IPS DF 4.7 (cell line): Measurements from ENCODE around the gene EMILIN1.

Experiments
- DNase-seq: peaks from one replicate; pipeline ENCODE4 v3.0.0-alpha.2; 2013; ENCODE audit warnings: low spot score; ENCODE audit errors: extremely low read depth

Gene EMILIN1

DNA sequence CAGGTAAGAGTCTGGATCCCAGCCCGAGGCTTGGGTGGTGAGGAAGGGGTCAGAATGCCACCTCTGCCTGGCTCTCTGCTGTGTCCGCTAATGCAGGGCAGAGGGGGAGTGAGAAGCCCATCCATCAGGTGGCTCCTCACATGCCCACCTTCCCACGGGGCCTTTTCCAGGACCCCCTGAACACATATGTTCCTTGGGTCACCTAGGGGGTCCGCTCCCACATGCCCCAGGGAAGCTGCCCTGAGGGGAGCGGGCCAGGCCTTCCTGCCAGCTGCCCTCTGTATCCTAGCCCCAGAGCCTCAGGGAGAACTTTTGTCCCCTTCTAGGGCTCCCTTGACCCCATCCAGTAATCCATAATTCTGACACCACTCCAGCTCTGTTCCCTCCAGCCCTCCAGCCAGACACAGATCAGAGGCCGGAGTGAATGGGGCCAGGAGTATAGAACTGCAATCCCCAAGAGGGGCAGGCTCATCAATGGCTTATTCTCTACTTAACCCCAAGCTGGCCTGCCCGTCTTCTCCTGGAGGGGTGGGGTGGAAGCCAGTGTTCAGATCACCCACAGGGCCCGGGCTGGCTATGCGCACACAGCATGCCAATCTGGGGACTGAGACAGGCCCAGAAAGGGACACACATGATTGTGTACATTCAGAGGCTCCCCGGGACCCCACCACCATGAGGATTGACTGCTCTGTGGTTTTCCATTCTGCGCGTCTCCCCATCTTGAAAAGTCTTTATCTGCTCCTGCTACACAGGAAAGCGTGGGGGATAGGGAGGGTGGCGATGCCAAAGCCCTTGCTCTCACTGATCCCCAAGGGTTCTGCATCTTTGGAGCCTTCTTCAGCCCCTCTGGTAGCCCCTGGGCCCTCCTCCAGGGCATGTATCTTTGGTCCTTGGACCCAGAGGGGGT, 1.1 kb downstream of the EMILIN1 start:
- no peak for DNase-seq

- no peak for DNase-seq
Observed at GRCh38 chr2:27080140-27080469, 1.7 kb downstream of the EMILIN1 start.

DNA sequence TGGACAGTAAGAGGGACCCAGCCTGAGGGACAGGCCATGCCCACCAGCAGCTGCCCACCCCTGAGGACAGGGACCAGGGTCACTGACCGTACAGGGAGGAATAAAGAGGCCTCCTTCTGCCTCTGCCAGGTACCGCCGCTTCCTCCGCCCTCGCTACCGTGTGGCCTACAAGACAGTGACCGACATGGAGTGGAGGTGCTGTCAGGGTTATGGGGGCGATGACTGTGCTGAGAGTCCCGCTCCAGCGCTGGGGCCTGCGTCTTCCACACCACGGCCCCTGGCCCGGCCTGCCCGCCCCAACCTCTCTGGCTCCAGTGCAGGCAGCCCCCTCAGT, 2.2 kb downstream of the EMILIN1 start:
- DNase-seq, result no peak

DNA sequence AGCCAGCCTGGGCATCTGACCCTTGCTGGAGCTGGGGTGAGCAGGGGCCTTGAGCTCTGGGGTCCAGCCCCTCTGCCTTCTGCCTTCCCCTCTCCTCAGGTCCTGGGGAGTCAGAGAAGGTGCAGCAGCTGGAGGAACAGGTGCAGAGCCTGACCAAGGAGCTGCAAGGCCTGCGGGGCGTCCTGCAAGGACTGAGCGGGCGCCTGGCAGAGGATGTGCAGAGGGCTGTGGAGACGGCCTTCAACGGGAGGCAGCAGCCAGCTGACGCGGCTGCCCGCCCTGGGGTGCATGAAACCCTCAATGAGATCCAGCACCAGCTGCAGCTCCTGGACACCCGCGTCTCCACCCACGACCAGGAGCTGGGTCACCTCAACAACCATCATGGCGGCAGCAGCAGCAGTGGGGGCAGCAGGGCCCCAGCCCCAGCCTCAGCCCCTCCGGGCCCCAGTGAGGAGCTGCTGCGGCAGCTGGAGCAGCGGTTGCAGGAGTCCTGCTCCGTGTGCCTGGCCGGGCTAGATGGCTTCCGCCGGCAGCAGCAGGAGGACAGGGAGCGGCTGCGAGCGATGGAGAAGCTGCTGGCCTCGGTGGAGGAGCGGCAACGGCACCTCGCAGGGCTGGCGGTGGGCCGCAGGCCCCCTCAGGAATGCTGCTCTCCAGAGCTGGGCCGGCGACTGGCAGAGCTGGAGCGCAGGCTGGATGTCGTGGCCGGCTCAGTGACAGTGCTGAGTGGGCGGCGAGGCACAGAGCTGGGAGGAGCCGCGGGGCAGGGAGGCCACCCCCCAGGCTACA, 3.8 kb downstream of the EMILIN1 start:
- DNase-seq, result no peak

DNA sequence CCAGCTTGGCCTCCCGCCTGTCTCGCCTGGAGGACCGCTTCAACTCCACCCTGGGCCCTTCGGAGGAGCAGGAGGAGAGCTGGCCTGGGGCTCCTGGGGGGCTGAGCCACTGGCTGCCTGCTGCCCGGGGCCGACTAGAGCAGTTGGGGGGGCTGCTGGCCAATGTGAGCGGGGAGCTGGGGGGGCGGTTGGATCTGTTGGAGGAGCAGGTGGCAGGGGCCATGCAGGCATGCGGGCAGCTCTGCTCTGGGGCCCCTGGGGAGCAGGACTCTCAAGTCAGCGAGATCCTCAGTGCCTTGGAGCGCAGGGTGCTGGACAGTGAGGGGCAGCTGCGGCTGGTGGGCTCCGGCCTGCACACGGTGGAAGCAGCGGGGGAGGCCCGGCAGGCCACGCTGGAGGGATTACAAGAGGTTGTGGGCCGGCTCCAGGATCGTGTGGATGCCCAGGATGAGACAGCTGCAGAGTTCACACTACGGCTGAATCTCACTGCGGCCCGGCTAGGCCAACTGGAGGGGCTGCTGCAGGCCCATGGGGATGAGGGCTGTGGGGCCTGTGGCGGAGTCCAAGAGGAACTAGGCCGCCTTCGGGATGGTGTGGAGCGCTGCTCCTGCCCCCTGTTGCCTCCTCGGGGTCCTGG, 4.5 kb downstream of the EMILIN1 start:
- DNase-seq, result no peak

DNA sequence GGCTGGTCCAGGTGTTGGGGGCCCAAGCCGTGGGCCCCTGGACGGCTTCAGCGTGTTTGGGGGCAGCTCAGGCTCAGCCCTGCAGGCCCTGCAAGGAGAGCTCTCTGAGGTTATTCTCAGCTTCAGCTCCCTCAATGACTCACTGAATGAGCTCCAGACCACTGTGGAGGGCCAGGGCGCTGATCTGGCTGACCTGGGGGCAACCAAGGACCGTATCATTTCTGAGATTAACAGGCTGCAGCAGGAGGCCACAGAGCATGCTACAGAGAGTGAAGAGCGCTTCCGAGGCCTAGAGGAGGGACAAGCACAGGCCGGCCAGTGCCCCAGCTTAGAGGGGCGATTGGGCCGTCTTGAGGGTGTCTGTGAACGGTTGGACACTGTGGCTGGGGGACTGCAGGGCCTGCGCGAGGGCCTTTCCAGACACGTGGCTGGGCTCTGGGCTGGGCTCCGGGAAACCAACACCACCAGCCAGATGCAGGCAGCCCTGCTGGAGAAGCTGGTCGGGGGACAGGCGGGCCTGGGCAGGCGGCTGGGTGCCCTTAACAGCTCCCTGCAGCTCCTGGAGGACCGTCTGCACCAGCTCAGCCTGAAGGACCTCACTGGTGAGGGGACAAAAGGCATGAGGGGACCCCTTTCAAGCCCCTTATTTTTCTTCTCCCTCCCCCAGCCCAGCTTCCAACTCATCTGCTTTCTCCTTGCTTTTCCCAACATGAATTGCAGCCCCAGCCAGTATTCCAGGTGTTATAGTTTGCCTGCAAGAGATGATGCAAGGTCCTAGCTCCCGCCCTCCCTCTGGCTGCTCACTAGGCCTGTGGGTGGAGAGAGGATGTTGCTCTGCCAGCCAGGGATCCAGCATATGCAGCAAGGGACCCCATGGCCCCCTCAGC, 5.2 kb downstream of the EMILIN1 start:
- no peak for DNase-seq

DNA sequence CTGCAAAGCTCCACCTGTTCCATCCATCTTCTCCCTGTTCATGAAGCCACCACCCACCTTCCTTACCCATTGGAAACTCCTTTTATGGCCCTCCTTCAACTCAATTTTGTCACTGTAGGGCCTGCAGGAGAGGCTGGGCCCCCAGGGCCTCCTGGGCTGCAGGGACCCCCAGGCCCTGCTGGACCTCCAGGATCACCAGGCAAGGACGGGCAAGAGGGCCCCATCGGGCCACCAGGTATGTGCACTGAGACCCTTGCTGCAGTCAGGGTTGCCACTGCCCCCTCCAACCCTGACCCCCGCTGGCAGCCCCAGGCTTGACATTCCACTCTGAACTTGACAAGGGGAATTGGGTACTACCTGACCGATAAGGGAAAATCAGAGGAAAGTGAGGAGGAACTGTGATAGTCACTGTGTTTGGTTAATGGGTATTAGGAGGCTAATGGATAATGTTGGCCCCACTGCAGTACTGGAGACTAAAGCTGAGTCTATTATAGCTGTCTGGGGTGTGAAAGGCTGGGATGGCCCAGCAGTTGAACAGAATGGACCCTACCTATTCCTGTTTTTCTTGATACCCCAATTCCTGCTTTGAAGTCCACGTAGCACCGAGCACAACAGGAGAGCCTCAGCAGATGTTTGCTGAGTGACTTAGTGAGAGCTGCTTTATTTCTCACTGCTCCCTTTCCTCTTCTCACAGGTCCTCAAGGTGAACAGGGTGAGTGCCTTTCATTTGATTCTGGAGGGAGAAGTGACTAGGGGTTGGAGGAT, 6.1 kb downstream of the EMILIN1 start:
- no peak for DNase-seq

GRCh38 chr2:27085062-27085672, 6.8 kb downstream of the EMILIN1 start:
- DNase-seq, result no peak

DNA sequence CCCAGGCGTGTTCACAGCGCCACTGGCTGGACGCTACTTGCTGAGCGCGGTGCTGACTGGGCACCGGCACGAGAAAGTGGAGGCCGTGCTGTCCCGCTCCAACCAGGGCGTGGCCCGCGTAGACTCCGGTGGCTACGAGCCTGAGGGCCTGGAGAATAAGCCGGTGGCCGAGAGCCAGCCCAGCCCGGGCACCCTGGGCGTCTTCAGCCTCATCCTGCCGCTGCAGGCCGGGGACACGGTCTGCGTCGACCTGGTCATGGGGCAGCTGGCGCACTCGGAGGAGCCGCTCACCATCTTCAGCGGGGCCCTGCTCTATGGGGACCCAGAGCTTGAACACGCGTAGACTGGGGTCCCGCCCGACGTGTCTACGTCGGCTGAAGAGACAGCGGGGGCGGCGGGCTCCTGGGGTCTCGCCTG, 7.3 kb downstream of the EMILIN1 start:
- no peak for DNase-seq

DNA sequence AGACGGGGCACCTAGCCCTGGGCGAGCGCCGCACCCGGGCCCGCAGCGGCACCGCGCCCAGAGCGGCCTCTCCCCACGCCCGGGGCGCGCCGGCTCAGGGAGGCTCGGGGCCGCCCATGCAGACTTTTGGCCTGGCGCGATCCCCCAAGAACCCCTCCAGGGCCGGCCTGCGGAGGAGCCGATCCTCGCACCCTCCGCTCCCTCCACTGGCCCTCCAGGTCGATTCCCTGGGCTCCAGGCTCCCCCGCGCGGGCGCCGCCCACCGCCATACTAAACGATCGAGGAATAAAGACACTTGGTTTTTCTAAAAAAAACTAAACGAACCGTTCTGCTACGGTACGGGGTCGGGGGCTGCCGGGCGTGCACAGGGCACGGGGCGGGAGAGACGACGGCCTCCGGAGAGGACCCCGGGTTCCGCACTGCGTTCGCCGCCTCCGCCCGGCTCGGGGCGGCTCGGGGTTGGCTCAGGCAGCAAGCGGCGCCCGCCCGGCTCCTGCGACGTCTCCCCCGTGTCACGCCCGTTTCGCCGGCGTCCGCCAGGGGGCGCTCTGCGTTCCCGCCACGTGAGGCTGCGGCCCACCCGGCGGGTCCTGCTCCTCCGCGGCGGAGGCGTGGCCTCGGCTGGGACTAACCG, 7.8 kb downstream of the EMILIN1 start:
- DNase-seq, result peak; percentile 64

GRCh38 chr2:27086724-27087593, 8.5 kb downstream of the EMILIN1 start, which contains the start of gene KHK:
Gene KHK, plus strand, starts transcription at chr2:27086772. Its CDS starts 488 bp downstream, at chr2:27087260.
- no peak for DNase-seq

DNA sequence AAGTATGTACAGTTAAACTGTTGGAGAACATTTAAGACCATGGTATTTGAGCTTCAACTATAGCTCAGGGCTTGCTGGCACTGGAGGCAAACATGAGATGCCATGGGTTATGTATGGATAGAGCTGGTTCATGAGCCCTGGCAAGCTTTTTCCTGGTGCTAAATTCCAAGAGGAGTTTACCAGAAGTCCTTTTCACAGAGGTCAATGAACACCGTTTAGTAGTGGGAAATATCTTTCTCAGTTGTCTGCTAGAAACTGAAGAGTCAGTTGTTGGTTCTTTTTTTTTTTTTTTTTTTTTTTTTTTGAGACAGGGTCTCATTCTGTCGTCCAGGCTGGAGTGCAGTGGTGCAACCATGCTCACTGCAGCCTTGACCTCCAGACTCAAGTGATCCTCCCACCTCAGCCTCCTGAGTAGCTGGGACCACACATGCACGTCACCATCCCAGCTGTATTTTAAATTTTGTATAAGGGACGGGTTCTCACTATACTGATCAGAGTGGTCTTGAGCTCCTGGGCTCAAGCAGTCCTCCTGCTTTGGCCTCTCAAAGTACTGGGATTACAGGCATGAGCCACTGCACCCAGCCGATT, 9.5 kb downstream of the EMILIN1 start:
- DNase-seq, result no peak

DNA sequence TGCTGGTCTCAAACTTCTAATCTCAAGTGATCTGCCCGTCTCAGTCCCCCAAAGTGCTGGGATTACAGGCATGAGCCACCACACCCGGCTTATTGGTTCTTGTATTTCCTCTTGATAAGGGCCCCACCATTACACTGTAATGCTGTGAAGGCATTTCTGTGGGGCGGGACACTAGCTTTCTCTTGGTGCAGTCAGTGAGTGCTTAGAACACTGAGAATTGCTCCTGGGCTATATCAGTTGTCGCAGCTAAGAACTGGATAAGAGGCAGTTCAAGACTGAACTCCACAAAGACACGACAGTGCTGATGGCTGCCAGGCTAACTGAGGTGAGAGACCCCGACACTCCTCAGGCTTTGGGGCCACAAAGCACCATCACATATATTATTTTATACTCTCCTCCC, 10.2 kb downstream of the EMILIN1 start:
- no peak for DNase-seq

DNA sequence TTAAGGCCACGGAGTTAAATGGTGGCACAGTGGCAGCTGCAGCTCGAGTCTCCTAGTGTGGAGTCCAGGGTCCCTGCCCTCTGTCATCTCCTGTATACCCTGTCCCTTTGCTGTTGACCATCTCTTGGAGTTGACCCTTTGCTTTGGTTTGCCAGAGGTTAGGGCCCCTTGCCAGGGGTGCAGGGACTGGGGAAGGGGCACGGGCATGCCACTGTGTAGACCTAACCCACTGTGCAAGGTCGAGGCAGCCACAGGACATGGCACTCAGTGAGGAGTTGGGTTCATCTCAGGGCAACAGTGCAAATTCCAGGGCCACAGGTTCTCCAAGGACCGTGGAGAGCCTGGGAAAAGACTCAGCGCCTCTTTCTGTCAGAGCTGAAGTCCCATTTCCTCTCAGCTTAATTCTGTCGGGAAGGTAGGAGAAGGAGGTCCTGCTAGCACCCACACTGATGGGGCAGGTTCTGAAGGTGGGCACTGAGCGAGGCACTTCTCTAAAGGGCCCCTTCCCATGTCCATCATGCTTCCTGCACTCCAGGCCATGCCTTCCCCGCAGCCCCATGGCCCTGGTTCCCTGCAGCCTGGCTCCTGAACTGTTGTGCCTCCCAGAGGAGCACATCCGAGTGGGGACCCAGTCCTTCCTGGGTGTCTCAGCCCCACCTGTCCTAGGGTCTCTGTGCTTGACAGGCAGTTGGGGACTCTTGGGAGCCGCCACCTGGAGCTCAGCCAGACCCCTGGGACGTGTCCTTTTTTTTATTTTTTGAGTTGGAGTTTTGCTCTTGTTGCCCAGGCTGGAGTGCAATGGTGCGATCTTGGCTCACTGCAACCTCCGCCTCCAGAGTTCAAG, 10.9 kb downstream of the EMILIN1 start:
- no peak for DNase-seq

- DNase-seq, result no peak
Observed at GRCh38 chr2:27091746-27092695, 13.6 kb downstream of the EMILIN1 start.
